NCI-H1048 (cell line): ENCODE results near the gene IRX3.
"Not testable (repeated sequence)": the region's sequence is repeated elsewhere in the genome, so short reads cannot be mapped to it uniquely, and the experiment has no call there.

Source experiments
- DNase-seq: peaks from one replicate; lab custom pipeline; 2025; lab: John Stamatoyannopoulos, UW

IRX3 gene

GRCh38 chr16:54275956-54276355 lies 10.6 kb downstream of the IRX3 start:
- no peak for DNase-seq

DNA sequence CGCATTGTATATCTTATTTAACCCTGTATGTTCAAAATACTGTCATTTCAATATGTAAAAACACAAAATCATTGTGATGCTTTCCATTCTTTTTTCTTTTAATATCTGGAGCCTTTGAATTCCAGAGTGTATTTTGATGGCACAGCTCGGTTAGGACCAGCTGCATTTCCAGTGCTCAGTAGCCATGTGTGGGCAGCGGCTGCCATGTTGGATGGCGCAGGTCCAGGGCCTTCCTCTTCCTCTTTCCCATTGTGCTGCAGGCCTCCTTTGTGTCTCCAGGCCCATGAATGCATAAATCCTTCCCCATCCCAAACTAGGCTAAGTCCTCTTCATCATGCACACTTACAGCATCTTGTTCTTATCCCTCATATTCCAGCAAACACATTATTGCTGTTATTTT lies 13.0 kb downstream of the IRX3 start:
- DNase-seq, result no peak

- no peak for DNase-seq
Observed at GRCh38 chr16:54270711-54271110, 15.9 kb downstream of the IRX3 start.

DNA sequence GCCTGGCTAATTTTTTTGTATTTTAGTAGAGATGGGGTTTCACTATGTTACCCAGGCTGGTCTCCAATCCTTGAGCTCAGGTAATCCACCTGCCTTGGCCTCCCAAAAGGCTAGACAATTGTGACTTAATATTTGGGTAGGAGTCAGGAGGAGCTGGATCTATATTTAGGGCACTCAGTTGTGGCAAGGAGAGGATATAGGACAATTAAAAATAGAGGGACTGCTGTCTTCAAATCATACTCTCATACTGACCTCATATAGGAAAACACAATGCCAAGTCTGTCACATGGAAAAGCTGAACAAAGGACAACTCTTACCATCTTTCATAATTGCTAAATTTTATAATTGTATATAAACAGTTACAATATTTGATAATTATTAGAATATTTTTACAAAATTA lies 17.1 kb downstream of the IRX3 start:
- no peak for DNase-seq

GRCh38 chr16:54268766-54269165 lies 17.8 kb downstream of the IRX3 start:
- no peak for DNase-seq

DNA sequence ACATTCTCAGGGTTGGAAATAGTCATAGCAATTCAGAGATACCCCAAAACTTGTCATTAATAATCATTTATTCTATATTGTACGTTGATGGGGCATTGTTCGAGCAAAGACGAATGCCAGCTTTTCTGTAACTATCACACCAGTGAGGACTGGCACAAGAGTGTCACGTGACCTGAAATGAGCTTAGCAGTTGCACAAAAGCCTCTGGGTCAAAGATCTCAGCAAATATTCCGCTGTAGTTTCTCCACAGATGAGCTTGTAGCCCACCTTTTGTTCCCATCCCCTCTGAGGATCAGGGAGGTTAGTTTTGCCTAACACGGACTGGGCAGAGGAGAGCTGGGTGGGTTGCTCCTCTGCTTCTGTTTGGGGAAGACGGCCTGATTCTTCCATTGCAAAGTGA lies 18.2 kb downstream of the IRX3 start:
- DNase-seq, result no peak

DNA sequence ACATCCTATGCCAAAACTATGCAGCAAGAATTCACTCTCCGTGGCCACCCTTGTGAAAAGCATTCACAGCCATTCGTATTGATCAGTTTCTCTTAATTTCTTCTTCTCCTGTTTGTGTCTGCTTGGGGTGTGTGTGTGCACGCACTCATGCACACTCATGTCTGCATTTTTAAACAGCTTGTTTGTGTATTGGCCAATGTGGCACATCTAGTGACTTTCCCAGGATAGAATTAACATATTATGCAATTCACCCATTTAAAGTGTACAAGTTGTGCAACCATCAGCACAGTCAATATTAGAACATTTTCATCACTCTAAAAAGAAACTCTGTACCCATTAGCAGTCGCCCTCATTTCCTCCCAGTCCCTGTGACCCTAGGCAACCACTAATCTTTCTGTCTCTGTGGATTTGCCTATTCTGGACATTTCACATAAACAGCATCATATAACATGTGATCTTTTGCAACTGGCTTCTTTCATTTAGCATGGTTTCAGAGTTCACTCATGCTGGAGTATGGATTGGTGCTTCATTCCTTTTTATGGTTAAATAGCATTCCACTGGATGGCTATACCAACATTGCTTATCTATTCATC lies 20.1 kb downstream of the IRX3 start:
- no peak for DNase-seq

- DNase-seq, result no peak
Observed at GRCh38 chr16:54265575-54266107, 20.9 kb downstream of the IRX3 start.

DNA sequence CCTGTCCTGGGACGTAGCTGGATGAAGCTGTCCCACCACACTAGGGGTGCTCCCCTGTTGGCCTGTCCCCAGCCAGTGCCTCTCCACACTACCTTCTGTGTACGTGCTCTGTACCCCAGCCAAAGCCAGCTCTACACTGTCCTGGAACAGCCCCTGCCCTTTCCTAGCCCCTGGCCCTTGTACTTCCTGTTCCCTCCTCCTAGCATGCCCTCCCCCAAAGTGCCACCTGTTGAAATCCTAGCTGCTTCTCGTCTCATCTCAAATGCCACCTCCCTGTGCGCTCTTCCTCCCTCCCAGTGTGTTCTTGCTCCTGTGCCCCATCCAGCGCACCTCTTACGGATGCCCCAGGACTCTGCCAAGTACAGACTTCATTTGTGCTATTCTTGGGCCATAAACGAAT lies 33.5 kb downstream of the IRX3 start:
- no peak for DNase-seq

- no peak for DNase-seq
Observed at GRCh38 chr16:54248863-54249710, 37.5 kb downstream of the IRX3 start.

- not testable (repeated sequence) for DNase-seq
Observed at GRCh38 chr16:54247705-54248104, 38.9 kb downstream of the IRX3 start.

GRCh38 chr16:54246454-54246821 lies 40.1 kb downstream of the IRX3 start:
- no peak for DNase-seq

GRCh38 chr16:54245788-54246453 lies 40.7 kb downstream of the IRX3 start:
- DNase-seq, result no peak

DNA sequence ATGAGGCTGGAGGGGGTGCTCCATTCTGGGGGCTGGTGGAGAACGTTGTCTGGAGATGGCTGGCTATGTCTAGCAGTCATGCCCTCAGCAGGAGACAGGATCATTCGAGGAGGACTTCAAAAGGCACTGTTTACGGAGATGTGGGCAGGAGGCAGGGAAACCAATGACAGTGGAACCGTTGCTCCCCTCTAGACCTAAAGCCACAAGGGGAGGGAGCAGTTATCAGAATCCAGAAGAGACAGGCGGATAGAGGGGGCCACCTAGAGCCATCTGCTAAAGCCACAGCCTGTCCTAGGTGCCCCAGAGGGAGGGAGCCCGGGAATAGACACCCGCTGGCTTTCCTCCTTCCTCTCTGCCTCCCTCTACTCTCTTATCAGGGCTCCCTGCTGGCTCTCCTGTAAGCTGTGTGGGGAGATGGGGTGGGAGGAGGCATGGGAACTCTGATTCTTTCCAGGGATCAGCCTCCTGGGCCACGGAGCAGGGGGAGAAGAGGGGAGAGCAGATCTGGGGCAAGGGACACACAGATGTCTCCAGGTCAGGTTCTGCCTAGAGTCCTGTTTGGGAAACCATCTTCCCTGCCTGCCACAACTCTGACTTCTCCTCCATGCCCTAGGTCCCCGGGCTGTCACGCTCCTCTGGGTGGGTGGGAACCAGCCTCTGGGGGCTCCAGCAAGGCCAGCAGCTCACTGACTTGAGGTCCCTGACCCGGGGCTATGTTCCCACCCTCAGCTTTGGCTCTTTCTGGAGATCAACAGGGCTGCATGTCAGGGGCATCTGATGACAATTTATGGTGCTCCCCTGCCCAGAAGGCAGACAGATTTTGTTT lies 42.3 kb downstream of the IRX3 start:
- no peak for DNase-seq

GRCh38 chr16:54243202-54243601 lies 43.4 kb downstream of the IRX3 start:
- DNase-seq, result no peak

DNA sequence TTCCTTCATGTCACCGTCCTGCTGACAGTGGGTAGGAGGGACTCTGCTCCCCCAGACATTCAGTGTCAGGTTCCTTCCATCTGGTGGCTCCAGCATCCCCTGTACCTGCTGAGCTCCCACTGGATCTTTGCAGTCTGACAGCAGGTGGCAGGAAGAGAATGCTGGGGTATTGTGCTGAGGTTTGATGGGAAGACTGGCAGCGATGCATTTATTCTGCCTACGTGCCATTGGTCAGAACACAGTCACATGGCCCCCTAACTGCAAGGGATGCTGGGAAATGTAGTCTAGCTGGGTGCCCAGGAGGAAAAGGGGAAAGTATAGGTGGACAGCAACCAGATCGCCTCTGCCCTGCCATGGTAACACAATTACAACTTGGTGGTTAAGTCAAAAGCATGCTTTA lies 44.4 kb downstream of the IRX3 start:
- no peak for DNase-seq

GRCh38 chr16:54241525-54241924 lies 45.1 kb downstream of the IRX3 start:
- DNase-seq, result no peak

DNA sequence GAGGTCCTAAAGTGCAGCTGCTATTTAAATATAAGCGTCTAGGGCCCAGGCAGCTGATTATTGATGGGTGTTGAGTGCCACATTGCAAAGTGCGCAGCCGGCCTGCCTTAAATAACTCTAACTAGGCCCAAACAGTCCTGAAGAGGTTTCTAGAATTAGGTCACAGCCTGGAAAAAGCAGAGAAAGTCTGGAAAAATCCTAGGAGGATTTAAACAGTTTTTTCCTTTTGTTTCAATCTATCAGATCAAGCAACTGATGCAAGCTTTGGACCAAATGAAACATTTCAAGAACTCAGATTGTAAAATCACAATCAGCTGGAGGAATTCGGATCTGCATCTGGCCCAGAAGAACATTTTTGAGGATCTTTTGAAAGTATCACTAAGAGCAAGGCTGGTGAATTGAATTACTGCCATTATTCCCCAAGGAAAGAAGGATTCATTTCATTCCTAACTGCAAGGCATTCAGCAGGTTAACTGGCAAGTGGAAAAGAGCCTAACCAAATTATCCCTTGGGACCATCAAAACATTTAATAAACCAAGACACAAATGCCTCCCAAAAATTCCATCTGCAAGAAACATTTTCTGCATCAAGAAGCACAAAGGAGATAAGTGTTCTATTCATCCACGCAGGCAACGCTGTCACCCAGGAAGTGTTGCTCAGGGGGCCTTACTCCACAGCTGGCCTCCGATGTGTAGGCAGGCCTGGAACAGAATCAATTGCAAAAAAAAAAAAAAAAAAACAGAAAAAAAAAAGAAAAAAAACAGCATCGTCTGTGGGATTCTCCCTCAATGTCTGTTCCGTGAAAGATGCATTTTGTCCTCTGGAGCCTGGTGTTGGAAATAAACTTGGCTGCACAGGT lies 46.1 kb downstream of the IRX3 start:
- DNase-seq, result no peak

GRCh38 chr16:54239456-54239855 lies 47.1 kb downstream of the IRX3 start:
- no peak for DNase-seq

GRCh38 chr16:54236773-54237172 lies 49.8 kb downstream of the IRX3 start:
- DNase-seq, result no peak

- DNase-seq, result no peak
Observed at GRCh38 chr16:54233615-54234014, 53.0 kb downstream of the IRX3 start.
